Esophagus muscularis mucosa (tissue), 4 donors: ENCODE results near the gene DNM3.

Source experiments
- CTCF ChIP-seq, 3 experiments: fragments of 200-600 bp in 2 of 3; fragments of 450-650 bp in 1 of 3; sonication (generic) in 2 of 3; IDR thresholded peaks; one replicate each; pipeline ENCODE4 v1.5.1; 2017 to 2019; ENCODE audit warnings: antibody characterized with exemption in 3 of 3, mild to moderate bottlenecking in 2 of 3, moderate library complexity in 1 of 3
- EP300 ChIP-seq: sonication (generic); formaldehyde crosslinking; IDR thresholded peaks from one replicate; pipeline ENCODE4 v1.6.1; 2017; ENCODE audit warnings: antibody characterized with exemption
- POLR2A ChIP-seq: fragments of 450-650 bp; IDR thresholded peaks from one replicate; pipeline ENCODE4 v1.6.1; 2017; ENCODE audit warnings: antibody characterized with exemption, moderate library complexity, mild to moderate bottlenecking, low read depth
- POLR2AphosphoS5 ChIP-seq, 2 donors: sonication (generic); formaldehyde crosslinking; IDR thresholded peaks; one replicate each; pipeline ENCODE4 v1.6.1; 2017; ENCODE audit warnings: antibody characterized with exemption in 2 of 2

GRCh38 chr1:171912509-171913175 is 71.3 kb downstream of the DNM3 start:
- TF ChIP-seq CTCF (IDR thresholded peaks at IDR 0.05): no peak
- TF ChIP-seq POLR2AphosphoS5 (IDR thresholded peaks at IDR 0.05): no peak
- no peak for TF ChIP-seq POLR2A
- no peak for TF ChIP-seq EP300
